ENCODE measurements around the gene NELFB. TPM values are rescaled to one million over a fixed set of nuclear protein-coding genes. Genes with fewer than 3 reads are reported as not detected.

Gene NELFB
- total and polyA plus RNA-seq, 9 of the 15 experiments (the other 6 are each of a cell fraction or from before 2014, with no cell fraction given): 0.24 to 84.0 (median 29.7) TPM

DNA sequence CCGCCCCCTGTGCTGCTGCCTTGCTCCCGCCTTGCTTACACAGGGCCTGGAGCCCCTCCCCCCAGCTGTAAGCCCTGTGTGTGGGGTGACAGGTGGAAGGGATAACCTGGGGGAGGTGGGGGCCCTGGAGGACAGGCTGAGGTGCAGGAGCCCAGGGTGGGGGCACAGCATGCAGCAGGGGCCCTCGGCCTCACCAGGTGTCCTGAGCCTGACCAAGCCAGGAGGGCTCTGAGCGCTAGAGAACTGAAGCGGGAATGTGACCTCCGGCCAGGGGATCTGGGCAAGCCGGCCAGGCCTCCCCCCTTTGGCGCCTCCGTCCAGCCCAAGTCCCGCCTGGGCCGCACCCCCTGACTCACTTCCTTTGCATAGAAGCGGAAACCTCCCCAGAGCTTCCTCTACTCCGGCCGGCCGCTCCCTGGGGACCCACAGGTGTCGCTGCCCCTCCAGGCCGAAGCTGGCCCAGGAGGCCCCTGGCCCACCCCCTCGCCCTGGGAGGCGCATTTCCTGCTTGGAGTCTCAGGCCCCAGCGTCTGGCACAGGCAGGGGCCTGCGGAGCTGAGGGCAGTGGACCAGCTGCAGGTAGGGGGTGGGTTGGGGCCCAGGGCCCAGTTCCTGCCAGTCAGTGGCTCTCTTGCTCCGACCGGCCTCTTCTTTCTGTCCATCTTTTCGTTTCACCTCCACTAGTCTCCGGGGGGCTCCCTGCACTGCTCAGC, 22.4 kb downstream of the NELFB start, which contains the start of gene TOR4A:
Gene TOR4A, plus strand, starts transcription at position 398 of the 713 bp plus-strand sequence. CDS start 964 bp downstream, outside the sequence.
- BruUV-seq (replicated peaks): no TSS peak
- Histone ChIP-seq H3K9ac (ENCODE audit: insufficient read depth in 1 of 2, low read depth in 2 of 2, low read length in 2 of 2) (peak within 1 kb of the TSS; percentile 91 to 92), H3K27me3 (ENCODE audit: control insufficient read depth in 2 of 2, insufficient read depth in 2 of 2, low read length in 2 of 2) (no peaks in the 10 kb centered on the region), H3K4me1 (replicated peaks in 1 of 2; ENCODE audit: control insufficient read depth in 2 of 2, insufficient read depth in 2 of 2, low read length in 2 of 2) (peaks cover 17 to 93% of the 10 kb centered on the region in 2 experiments), H3K4me3 (peak within 1 kb of the TSS; percentile 88), H4K20me1 (replicated peaks; ENCODE audit: control insufficient read depth, insufficient read depth, low read length) (no peaks in the 10 kb centered on the region), H3K9me1 (ENCODE audit: control insufficient read depth, insufficient read depth, low read length) (no peaks in the 10 kb centered on the region), H2AFZ (ENCODE audit: low read depth, low read length) (peak within 1 kb of the TSS; percentile 88), H3K4me2 (ENCODE audit: insufficient read depth, low read length) (peak within 1 kb of the TSS; percentile 82), H3K36me3 (ENCODE audit: control insufficient read depth, insufficient read depth, low read length) (peaks cover 49% of the 10 kb centered on the region; the same call in 1 of the 3 replicates), H3K79me2 (ENCODE audit: control insufficient read depth, insufficient read depth, low read length) (peaks cover 37% of the 10 kb centered on the region), H3K27ac (ENCODE audit: extremely low read depth, low read depth, low read length) (peak within 1 kb of the TSS; percentile 98), H3K9me3 (replicated peaks; ENCODE audit: control insufficient read depth, insufficient read depth, low read depth, low read length) (no peaks in the 10 kb centered on the region)
- CTCF ChIA-PET (ENCODE audit: low intra/inter-chr PET ratio): interaction anchor here (0.8 to 2.3 kb wide), 3 partner anchors 18 to 167 kb away, joined by 4 to 8 read pairs (median 4); partner anchors contain the start of genes EXD3 and NOXA1
- POLR2A ChIA-PET: interaction anchor here (0.5 to 2.6 kb wide), 19 partner anchors 10 to 517 kb away, joined by 3 to 23 read pairs (median 3); partner anchors contain the start of genes LRRC26, MRPL41, NELFB and TUBB4B
- in situ Hi-C loops (cut with MboI): no loop called here
- intact Hi-C loops (cut with micrococcal nuclease): loop anchor here (1.0 to 2.0 kb wide), 2 partner anchors 23 to 36 kb away; partner anchors contain the start of genes NELFB and TUBB4B
- DNase-seq (ENCODE audit: extremely low read depth in 1 of 4, low spot score in 3 of 4) (peak; percentile 90 to 97 (median 92)), ATAC-seq (peak; percentile 93), FAIRE-seq (no peak)
- 3% methylated on average over 21 of the region's 25 CpGs for WGBS (ENCODE audit: insufficient coverage, low coverage, missing lambda C conversion rate)
- TF ChIP-seq KDM5B (IDR thresholded peaks at IDR 0.05; ENCODE audit: insufficient replicate concordance, low read depth, low read length): peak; percentile 55
- no peak for TF ChIP-seq MCM7 (IDR thresholded peaks at IDR 0.05)
- TF ChIP-seq ZNF212 (CRISPR knock-in tag; IDR thresholded peaks at IDR 0.05): no peak
- TF ChIP-seq NCOA6 (IDR thresholded peaks at IDR 0.05): no peak
- TF ChIP-seq E2F5 (CRISPR knock-in tag; IDR thresholded peaks at IDR 0.05): no peak
- peak; percentile 40 for TF ChIP-seq MTA3 (IDR thresholded peaks at IDR 0.05; ENCODE audit: borderline replicate concordance)
- TF ChIP-seq NFRKB (IDR thresholded peaks at IDR 0.05; ENCODE audit: low read depth): peak; percentile 54; the same call in 1 of the 2 replicates
- TF ChIP-seq, protein P1, sequence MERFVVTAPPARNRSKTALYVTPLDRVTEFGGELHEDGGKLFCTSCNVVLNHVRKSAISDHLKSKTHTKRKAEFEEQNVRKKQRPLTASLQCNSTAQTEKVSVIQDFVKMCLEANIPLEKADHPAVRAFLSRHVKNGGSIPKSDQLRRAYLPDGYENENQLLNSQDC (CRISPR knock-in tag; IDR thresholded peaks at IDR 0.05): no peak
- TF ChIP-seq, protein P2, sequence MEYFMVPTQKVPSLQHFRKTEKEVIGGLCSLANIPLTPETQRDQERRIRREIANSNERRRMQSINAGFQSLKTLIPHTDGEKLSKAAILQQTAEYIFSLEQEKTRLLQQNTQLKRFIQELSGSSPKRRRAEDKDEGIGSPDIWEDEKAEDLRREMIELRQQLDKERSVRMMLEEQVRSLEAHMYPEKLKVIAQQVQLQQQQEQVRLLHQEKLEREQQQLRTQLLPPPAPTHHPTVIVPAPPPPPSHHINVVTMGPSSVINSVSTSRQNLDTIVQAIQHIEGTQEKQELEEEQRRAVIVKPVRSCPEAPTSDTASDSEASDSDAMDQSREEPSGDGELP (CRISPR knock-in tag; IDR thresholded peaks at IDR 0.05; ENCODE audit: borderline replicate concordance): peak; percentile 90
- TF ChIP-seq MED1 (CRISPR knock-in tag; IDR thresholded peaks at IDR 0.05; ENCODE audit: borderline replicate concordance): no peak
- TF ChIP-seq ARHGAP35 (IDR thresholded peaks at IDR 0.05; ENCODE audit: partially characterized antibody): no peak
- TF ChIP-seq DLX4 (CRISPR knock-in tag; IDR thresholded peaks at IDR 0.05): no peak
- TF ChIP-seq CBX5 (IDR thresholded peaks at IDR 0.05; ENCODE audit: borderline replicate concordance, low read depth): peak; percentile 9; the same call in 1 of the 2 replicates
- TF ChIP-seq BCOR (IDR thresholded peaks at IDR 0.05): no peak
- TF ChIP-seq ZNF551 (CRISPR knock-in tag; IDR thresholded peaks at IDR 0.05): no peak
- TF ChIP-seq HNRNPK (IDR thresholded peaks at IDR 0.05; ENCODE audit: low read depth, low read length, poor library complexity, severe bottlenecking): no peak
- TF ChIP-seq RB1 (IDR thresholded peaks at IDR 0.05; ENCODE audit: low read depth): peak; percentile 40
- TF ChIP-seq PHF20 (IDR thresholded peaks at IDR 0.05; ENCODE audit: partially characterized antibody): peak; percentile 40
- no peak for TF ChIP-seq ATF1 (CRISPR knock-in tag; IDR thresholded peaks at IDR 0.05)
- TF ChIP-seq ATF1 (tag; IDR thresholded peaks at IDR 0.05): peak; percentile 59
- no peak for TF ChIP-seq PHB (CRISPR knock-in tag; IDR thresholded peaks at IDR 0.05)
- TF ChIP-seq TBP (optimal IDR thresholded peaks at IDR 0.05; ENCODE audit: low read depth, low read length): peak; percentile 77
